Measurements from ENCODE around the gene MOCS1.

MOCS1 gene

DNA sequence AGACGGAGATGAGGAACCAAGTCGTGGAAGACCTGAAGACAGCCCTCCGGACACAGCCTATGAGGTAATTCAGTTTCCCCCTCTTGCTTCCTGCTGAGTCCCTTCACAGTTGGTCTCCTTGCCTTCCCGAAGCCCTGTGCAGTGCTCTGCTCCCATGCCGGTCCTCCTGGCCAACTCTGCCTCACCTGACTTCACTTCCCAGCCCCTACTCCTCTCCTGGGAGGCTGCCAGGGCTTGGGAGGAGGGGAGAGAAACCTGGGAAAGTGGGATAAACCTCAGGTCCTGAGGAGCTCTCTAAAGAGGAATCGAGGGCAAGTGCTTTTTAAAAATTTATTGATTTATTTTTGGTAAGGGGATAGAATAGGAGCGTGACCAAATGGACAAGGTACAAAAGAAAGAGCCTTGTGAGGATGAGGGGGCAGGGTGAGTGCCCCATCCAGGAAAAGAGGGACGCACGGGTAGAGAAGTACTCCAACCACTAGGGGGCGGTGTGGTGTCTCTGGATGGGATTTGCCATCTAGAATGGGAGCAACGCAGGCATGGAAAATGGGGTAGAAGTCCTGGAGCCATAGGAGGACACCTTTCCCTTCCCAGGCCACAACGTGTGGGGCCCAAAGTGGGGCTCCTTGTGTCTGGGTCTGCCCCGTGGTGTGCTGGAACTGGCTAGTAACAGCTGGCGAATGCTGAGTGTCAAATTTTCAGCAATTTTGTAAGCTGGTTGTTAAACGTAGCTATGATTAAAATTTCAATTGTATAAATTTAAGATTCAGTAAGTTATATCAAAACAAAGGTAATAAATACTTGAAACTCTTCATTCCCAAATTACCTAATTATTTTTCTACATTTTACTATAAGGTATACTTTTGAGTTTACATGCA, 69.0 kb downstream of the MOCS1 start:
- DNase-seq = peak; percentile 47

DNA sequence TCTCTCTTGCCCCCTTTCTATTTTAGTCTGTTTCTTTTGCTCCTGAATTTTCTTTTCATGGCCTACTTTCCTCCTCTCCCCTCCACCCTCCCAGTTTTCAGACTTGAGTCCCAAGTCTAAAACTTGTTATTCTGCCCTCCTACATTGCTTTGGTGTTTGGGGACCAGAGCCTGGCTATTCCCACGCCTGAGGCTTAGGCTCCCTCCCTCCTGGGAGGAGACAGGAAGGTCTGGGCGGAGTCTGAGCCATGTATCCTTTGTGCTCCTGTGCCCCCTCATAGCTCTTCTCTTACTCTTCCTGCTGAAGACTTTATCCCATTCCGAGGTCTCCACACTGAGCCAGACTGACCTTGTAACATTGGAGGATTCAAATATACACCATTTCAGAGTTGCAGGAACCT, 72.6 kb downstream of the MOCS1 start:
- DNase-seq = no peak

DNA sequence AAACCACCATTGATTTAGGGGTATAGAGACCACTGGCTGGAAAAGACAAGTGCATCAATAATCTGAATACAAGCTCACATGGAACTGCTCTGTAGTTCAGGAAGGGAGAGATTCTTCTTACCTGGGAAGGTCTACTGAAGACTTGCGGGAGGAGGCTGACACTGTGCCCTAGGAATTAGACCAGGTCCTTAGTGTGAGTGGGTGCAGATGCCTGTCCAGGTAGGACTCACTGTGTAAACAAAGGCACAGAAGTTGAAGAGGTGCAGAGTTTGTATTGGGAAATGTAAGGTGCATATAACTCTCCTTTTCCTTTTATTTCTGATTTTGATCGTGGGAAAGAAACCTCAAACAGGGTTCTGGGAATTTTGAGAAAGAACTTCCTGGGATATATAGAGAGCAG, 75.2 kb downstream of the MOCS1 start:
- no peak for DNase-seq

DNA sequence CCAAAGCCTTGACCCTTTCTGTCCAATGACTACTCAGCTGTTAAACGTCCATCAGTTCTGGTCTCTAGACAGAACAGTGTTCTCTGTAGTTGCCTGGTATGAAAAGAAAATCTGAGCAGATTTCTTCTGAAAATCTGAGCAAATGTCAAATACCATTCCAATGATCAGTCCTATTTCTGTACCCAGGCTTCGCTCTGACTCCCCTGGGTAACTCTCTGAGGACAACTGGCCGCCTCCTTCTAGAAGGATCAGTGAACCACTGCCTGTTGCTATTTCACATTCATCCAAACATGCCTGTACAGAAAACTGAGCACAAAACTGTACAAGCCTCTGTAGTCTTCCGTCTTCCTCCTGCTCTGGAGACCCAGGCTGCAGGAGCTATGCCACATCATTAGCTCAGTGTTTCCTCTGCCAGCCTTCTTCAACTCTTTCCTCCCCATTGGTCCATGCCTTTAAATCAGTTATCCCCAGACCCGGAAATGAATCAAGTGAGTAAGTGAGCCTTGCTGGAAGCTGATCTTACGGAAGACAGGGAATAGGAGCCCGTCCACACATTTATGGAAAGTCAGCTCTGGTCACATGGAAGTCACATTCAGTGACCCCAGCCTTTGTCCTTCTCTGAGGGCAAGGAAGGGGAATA, 78.8 kb downstream of the MOCS1 start:
- no peak for DNase-seq
